Hindlimb muscle (tissue), 1 donor: ENCODE results near the gene ITGB6. TPM values are rescaled to one million over a fixed set of nuclear protein-coding genes. Genes with fewer than 3 reads are reported as not detected.

Experiments
- DNase-seq: peaks from one replicate; pipeline ENCODE4 v3.0.0-alpha.2; 2013
- polyA plus RNA-seq: library from polyadenylated mRNA; unstranded; fragments of 120-200 nt; gene quantifications from one replicate; pipeline ENCODE4 v1.2.1, GENCODE V29; 2013; ENCODE audit not compliant: insufficient read length

Gene ITGB6
- polyA plus RNA-seq, result 52.2 TPM

GRCh38 chr2:160199683-160200389 lies at the start of gene ITGB6:
TSS of gene ITGB6 (minus strand) at chr2:160200272. CDS start at chr2:160200063, 209 bp downstream.
- no peak for DNase-seq

- DNase-seq, result no peak
These were observed 47.4 kb upstream of the ITGB6 start for GRCh38 chr2:160247296-160248035.

DNA sequence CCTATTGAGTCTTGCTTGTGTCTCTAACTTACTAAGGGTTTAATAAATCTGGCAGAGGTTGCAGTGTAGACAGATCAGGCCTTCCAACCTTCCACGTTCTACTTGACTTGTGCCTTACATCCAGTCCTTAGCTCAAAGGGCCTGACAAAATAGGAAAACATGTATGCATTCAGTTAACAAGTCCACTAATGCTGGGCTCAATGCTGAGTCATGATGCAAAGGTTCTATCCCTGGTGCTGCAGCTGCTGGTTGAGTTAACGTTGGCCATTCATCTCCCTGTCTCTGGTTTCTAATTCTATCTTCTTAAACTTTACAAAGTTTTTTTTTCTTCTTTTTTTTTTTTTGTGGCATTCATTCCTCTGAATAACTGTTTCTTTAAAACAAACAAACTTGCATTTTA lies 46.3 kb upstream of the ITGB6 start:
- no peak for DNase-seq

- DNase-seq, result no peak
These were observed 45.6 kb upstream of the ITGB6 start for GRCh38 chr2:160245614-160246155.

DNA sequence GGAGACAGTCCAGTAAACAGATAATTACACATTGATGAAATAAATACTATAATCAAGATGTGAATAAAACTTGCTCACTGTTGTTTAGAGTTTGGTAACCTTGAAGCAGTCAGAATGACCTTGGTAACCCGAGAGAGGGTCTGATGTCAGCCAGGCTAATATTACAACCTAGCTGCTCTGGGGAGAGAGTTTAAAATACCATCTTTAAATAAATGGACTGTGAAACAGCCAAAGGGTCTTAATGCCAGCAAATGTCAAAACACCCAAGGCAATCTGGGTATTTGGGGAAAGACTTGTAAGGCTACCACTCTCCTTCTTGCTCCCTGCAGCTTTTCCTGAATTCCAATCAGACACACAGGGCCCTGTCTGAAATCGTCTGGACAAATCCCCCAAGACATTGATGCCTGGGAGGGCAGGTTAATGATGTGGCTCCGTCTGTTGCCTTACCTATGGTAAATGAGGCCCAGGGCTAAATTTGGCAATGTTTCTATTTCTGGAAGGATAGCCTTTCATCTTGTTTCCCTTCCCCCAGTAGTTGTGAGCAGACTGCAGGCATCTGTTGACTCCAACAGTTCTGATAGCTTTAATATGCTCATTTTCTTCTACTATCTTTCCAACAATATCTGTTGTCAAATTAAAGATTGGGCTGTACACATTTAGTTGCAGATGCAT lies 43.0 kb upstream of the ITGB6 start:
- DNase-seq, result no peak

GRCh38 chr2:160241251-160242137 lies 41.4 kb upstream of the ITGB6 start:
- no peak for DNase-seq

DNA sequence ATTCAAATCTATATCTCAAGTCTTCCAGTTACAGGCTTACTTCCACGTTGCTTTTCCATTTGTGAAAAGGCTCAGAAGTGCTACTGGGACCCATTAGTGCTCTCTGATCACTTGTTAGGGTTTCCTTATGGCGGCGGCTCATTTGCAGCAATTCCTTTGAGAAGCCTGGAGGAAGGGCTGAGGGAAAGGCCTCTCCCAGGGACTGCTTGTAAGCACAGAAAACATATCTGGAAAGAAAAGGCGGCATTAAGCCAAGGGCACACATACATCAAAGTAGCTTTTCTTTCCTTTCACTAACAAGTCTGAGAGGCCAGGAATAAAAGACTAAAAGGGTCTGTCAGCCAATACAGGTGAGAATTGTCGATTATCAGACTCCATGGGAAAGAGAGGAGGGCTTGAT lies 39.4 kb upstream of the ITGB6 start:
- DNase-seq, result no peak

- no peak for DNase-seq
These were observed 38.3 kb upstream of the ITGB6 start for GRCh38 chr2:160238392-160238791.

GRCh38 chr2:160232905-160233475 lies 32.9 kb upstream of the ITGB6 start:
- no peak for DNase-seq

GRCh38 chr2:160229591-160229990 lies 29.5 kb upstream of the ITGB6 start:
- no peak for DNase-seq

GRCh38 chr2:160228141-160228917 lies 28.3 kb upstream of the ITGB6 start:
- DNase-seq, result no peak

DNA sequence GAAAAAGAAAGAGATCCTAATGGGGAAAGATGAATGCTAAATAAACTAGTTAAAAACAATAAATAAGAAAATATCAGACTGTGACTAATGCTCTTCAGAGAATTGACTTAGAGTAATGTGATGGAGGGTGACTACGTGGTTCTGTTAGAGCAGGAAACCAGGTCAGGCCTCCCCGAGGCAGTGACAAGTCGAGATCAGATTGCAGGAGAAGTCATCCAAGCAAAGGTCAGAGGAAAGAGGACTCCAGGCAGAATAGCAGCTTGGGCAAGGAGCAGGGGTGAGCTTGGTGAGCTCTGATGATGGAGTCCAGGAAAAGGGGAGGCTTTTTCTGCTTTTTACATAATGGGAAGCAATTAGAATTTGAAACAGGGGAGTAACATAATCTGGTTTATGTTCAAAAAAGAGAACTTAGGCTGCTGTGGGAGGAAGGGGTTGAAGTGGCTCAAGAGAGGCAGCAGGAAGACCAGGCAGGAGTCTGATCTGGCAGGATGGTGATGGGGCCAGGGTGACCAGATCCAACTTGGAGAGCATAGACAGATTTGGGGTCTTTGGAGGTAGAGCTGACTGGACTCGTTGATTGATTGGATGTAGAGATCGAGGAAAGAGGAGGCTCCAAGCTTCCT lies 27.3 kb upstream of the ITGB6 start:
- no peak for DNase-seq

- DNase-seq, result no peak
These were observed 26.3 kb upstream of the ITGB6 start for GRCh38 chr2:160226367-160226766.

- DNase-seq, result no peak
These were observed 25.6 kb upstream of the ITGB6 start for GRCh38 chr2:160225722-160226121.

DNA sequence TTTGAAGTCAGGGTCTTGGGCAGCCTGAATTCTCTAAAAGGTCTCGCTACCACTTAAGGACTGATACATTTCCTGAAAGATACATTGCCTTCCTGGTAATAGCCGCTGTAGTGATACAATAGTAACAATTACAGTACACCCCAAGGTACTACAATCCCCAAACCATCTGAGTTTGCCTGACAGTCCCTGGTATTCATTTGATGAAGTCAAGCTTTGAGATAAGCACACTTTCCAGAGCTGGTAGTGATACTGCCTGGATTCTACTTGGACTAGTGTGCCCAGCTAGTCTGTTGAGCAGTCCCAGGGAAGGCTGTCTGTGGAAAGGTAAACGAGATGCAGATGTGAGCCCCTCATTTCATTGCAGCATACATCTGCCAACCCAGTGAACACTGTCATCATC lies 24.4 kb upstream of the ITGB6 start:
- no peak for DNase-seq

GRCh38 chr2:160224060-160224459 lies 24.0 kb upstream of the ITGB6 start:
- DNase-seq, result no peak

- no peak for DNase-seq
These were observed 23.5 kb upstream of the ITGB6 start for GRCh38 chr2:160223560-160223959.

DNA sequence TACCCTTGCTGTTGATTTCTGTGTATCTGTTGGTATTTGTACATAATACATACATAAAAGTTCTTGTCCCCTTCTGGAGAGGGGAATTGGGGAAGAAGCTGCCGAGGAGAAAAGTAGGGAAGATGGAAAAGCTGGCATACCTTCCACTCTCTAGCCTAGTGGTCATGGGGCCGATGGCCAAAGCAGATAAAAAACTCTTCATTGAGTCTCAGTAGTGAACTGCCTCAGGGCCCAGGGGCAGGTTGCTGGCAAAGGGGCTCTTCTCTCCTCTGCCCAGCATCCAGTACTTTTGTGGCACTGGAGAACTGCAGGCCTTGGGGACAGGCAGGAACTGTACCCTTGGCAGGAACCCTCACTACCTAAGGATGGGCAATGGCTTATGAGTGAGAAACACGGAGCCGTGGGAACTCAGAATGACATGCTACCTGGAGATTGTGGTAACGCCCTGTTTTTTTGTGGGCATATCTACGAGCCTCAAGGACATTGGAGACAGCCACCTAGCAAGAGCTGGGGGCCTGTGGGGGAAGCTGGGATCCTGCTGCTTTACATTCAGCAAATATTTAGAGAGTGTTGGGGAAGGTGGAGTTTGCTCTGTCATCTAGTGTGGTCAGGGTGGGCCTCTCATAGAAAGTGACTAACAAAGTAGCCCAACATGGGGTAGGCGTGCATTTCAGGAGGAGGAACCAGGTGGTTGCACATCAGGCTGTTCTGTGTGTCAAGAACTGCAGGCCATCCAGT lies 22.6 kb upstream of the ITGB6 start:
- DNase-seq, result no peak

DNA sequence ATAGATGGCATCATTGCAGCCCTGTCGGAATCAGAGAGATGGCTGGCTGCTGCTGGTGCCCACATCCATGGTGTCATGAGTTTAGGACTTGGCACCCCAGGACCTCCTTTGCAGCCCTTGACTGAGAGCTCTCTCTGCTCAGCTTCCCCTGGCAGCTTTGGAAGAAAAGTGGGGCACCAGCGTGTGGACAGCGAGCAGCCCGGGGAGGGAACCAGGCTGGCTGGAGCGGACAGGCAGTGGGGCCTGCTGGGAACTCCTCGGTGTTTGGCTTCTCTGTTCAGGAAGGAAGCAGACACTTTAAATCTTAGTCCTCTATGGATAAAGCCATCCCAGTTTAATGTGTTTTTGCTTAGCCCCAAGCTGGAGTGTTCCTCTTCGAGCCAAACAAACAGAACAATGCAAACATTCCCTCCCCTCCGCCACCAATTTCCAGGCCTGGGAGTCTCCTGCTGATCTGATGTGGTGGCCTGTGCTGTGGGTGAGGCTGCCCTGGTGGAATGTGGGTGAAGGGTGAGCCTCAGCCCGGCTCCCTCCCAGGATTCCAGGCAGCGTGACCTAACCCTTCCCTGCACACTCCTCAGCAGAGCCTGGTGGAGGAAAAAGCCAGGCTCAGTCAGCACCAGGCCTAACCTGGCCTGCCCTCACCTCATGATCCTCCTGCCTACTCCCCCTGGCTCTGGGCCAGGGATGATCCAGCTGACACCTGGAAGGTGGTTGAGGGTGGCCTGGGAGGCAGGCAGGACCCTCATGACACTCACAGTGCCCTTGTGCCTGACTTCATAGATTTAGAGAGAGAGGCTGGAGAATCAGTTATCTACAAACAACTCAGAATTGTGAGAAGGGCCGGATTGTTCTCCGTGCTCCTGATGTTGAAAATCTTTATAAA lies 21.6 kb upstream of the ITGB6 start:
- DNase-seq, result no peak
